ENCODE results near the gene RNF114.
"Not testable (repeated sequence)": the region's sequence is repeated elsewhere in the genome, so short reads cannot be mapped to it uniquely, and the experiment has no call there.

Gene RNF114

GRCh38 chr20:49928411-49929141, 7.6 kb upstream of the RNF114 start:
- peak; percentile 80 for DNase-seq

- DNase-seq, result no peak
Measured at GRCh38 chr20:49929142-49929494, 7.1 kb upstream of the RNF114 start.

GRCh38 chr20:49935746-49936152, 448 bp upstream of the RNF114 start:
- no peak for DNase-seq

GRCh38 chr20:49937027-49937929, 1.1 kb downstream of the RNF114 start:
- no peak for DNase-seq

DNA sequence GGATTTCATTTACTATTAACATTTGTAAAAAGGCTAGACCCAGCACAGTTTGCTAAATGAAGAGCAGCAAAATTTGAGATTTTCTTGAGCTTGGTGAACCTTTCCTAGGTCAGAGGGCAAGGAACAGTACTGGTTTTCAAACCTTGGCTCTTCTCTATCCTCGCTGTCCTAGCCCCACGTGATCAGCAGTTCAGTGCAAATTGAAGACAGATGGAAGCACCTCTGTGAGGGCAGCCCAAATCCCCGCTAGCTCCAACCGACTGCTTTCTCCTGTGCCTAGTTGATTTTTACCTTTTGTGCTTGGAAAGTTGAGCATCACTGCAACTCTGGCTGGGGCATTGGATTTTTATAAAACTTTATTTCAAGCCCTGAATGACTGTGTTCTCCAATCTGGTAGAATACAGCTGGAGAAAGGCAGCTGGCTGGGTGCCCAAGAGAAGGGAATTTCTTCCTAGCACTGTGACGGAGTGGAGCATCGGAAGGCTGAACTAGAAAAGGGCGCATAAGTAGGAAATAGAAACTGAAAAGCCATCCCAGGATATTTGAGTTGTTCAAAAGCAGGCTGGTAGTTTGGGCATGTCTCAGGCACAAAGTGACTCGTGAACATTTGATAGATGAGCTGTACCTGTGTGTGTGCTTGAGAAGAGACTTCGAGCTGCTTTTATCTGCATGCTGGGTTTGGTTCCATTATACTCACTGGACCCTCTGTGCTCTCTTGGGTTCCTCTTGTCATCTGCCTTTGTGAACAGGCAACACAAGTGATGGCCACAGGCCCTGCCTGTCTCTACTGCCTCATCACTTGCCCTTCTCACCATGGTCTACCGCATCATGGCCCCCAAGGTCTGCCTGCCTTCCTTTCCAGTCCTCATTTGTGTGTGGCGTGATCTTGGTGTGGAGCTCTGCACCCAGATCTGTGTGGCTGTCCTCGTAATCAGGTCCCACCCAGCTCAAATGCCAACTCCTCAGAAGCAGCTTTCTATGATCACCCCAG, 2.3 kb downstream of the RNF114 start:
- DNase-seq, result no peak

DNA sequence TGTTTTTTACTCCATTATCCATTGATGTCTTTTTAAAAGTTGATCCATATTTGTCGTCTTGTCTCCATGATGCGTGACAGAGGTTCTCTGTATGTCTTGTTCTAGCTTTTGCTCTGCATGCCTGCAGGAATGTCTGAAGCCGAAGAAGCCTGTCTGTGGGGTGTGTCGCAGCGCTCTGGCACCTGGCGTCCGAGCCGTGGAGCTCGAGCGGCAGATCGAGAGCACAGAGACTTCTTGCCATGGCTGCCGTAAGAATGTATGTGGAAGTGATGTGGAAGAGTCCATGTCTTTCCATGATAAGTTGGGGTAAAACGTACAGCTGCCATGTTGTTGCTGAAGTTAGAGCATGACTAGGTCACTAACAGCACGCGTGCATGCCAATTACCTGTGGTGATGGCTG, 5.3 kb downstream of the RNF114 start:
- no peak for DNase-seq

DNA sequence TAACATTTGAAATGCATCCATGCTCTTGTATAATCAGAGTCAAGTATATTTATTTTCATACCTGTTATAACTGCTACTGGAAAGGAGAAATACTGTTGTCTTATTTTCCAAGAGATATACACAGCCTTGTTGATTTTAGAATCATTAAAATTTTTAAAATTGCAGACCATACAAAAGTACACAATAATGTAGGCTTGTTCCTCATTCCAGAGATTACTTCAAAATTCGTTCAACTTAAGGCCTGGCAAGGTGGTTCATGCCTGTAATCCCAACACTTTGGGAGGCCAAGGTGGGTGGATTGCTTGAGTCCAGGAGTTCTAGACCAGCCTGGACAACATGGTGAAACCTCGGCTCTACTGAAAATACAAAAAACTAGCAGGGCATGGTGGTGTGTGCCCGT, 6.1 kb downstream of the RNF114 start:
- no peak for DNase-seq

DNA sequence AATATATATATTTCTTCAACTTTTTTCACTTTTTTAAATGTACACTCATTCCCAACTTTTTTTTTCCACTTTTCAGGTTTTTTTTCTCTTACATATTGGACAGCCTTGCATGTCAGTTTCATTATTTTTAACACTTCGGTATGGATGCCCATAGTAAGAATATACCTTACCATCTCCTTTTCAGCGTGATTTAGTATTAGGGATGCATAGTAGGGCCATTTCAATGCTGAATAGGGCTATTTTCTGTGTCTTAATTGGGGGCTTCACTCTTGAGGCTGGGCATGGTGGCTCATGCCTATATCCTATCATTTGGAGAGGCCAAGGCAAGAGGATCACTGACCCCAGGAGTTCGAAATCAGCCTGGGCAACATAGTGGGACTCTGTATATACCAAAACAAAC, 6.7 kb downstream of the RNF114 start:
- DNase-seq, result no peak

DNA sequence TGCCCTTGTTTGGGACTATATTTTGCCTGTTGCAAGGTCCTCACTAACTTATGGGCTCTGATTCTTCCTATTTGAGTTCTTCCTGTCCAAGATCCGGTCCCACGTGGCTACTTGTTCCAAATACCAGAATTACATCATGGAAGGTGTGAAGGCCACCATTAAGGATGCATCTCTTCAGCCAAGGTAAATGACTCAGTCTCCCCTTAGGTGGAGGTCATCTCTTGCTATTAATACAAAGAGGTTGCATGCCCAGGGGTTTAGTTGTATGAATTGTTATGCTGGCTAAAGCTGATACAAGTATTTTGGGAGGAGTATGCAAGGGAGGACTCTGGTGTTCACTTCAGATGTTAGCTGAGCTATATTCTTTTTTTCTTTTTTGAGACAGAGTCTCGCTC, 9.1 kb downstream of the RNF114 start:
- DNase-seq, result no peak

GRCh38 chr20:49945701-49946477, 9.7 kb downstream of the RNF114 start:
- no peak for DNase-seq

DNA sequence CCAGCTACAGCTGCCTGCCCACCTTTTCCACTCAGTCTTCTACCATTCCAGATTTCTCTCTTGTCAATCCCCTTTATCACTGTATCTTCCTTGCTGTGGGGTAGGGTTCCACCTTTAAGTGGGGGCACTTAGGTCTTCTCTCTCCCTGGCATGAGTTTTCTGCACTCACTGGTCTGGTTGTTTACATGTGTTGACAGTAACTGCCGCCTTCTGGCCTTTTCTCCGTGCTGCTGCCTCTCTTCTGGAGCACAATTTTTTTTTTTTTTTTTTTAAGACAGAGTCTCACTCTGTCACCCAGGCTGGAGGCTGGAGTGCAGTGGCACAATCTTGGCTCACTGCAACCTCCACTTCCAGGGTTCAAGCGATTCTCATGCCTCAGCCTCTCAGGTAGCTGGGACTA, 12.0 kb downstream of the RNF114 start:
- DNase-seq, result no peak

DNA sequence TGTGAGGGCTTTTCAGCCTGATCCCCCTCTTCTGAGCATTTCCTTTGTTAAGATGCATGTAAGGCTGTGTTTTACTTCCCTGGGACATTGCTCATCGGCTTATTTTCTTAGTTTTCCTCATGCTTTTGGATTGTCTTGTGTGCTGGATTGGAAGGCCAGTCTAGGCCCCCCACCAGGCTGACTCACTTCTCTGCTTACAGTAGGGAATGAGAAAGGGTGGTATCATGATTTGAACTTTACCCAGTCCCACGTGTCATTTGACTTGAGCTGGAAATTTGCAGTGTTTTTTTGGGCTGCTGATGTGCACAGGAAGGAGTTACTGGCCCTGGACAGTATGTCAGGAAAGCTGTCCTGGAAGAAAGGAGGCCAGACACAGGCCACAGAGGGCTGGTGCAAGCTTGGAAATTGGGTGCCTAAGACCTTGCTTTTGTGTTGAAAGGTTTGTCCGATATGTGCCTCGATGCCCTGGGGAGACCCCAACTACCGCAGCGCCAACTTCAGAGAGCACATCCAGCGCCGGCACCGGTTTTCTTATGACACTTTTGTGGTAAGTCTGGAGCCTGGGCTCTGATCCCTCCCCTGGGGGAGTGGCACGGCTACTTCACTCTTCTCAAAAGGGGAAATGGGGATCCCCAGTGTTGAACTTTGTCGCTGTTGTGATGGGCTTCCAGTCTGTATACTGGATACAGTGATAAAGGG, 12.8 kb downstream of the RNF114 start:
- DNase-seq, result no peak

DNA sequence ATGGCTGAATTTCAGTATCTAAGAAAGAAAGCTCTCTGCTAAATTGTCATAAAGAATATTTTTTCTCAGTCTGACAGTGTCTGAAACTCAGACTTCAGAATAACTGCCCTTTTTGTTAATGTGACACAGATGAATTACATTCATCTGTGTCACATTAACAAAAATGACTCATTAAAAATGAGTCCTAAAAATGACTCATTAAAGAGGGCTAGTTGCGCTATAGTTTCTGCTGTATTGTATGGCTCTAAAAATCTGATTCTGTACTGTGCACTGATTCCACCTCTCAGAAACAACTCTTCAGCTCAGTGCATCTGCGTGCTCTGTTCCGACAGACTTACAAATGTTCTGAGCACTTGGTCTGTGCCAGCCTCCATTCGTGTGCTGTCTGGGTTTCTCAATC, 15.0 kb downstream of the RNF114 start:
- no peak for DNase-seq

DNA sequence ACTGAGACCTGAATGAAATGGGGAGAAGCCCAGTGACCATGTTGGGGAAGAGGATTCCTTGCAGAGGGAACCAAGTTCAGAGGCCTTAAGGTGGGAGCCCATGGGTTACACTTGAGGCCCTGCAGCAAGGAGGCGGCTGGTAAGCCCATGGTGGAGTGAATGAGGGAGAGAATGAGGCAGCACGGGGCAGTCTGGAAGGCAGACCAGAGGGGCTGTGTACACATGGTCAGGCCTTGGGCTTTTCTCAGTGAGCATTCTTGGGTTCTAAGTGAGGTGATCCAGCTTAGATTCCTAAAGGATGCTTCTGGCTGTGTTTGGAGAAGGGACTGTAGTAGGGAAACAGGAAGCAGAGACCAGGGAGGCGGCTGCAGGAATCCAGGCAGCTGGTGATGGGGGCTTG, 19.0 kb downstream of the RNF114 start:
- no peak for DNase-seq

DNA sequence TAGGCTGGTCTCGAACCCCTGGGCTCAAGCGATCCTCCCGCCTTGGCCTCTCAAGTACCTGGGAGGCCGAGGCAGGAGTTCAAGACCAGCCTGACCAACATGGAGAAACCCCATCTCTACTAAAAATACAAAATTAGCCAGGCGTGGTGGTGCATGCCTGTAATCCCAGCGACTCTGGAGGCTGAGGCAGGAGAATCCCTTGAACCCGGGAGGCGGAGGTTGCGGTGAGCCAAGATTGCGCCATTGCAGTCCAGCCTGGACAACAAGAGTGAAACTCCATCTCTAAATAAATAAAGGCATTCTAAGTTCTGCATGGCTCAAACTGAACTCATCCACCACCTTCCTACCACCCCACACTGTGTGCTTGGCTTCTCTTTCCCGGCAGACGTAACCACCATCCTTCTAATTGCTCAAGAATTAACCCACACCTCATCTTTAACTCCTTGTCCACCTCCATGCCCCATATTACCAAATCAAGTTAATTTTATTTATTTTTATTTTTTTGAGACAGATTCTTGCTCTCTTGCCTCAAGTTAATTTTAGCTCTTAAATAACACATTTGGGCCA, 19.7 kb downstream of the RNF114 start:
- not testable (repeated sequence) for DNase-seq

DNA sequence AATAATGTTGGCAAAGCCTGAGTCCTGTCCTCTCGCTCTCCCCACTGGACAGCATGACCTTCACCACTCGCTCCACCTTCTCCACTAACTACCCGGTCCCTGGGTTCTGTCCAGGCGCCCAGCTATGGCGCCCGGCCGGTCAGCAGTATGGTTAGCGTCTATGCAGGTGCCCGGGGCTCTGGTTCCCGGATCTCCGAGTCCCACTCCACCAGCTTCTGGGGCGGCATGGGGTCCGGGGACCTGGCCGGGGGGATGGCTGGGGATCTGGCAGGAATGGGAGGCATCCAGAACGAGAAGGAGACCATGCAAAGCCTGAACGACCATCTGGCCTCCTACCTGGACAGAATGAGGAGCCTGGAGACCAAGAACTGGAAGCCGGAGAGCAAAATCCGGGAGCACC, 20.5 kb downstream of the RNF114 start:
- DNase-seq, result no peak

DNA sequence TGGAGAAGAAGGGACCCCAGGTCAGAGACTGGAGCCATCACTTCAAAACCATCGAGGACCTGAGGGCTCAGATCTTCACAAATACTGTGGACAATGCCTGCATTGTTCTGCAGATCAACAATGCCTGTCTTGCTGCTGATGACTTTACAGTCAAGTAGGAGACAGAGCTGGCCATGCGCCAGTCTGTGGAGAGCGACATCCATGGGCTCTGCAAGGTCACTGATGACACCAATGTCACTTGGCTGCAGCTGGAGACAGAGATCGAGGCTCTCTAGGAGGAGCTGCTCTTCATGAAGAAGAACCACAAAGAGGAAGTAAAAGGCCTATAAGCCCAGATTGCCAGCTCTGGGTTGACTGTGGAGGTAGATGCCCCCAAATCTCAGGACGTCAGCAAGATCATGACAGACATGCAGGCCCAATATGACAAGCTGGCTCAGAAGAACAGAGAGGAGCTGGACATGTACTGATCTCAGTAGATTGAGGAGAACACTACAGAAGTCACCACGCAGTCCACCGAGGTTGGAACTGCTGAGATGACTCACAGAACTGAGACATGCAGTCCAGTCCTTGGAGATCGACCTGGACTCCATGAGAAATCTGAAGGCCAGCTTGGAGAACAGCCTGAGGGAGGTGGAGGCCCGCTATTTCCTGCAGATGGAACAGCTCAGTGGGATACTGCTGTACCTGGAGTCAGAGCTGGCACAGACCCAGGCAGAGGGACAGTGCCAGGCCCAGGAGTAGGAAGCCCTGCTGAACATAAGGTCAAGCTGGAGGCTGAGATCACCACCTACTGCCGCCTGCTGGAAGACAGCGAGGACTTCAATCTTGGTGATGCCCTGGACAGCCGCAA, 21.1 kb downstream of the RNF114 start:
- not testable (repeated sequence) for DNase-seq

- no peak for DNase-seq
Measured at GRCh38 chr20:49961413-49961812, 25.2 kb downstream of the RNF114 start.

- peak; percentile 12 for DNase-seq
Measured at GRCh38 chr20:49964964-49965780, 29.0 kb downstream of the RNF114 start.
